GM19463 (cell line): ENCODE measurements around the gene THBS4.
A peak's percentile ranks its signal among the peaks of the same experiment; 100 is the strongest.
"Not testable (repeated sequence)": the region's sequence is repeated elsewhere in the genome, so short reads cannot be mapped to it uniquely, and the experiment has no call there.

Source experiments
- ATAC-seq: cut with Tn5 transposase; IDR thresholded peaks from one replicate; pipeline ENCODE4 v1.9.1; 2021; ENCODE audit warnings: mild to moderate bottlenecking, moderate library complexity; ENCODE audit not compliant: unreplicated experiment

Gene THBS4

GRCh38 chr5:80072103-80073073 is 37.2 kb downstream of the THBS4 start:
- no peak for ATAC-seq

GRCh38 chr5:80076131-80077050 is 41.2 kb downstream of the THBS4 start:
- no peak for ATAC-seq

DNA sequence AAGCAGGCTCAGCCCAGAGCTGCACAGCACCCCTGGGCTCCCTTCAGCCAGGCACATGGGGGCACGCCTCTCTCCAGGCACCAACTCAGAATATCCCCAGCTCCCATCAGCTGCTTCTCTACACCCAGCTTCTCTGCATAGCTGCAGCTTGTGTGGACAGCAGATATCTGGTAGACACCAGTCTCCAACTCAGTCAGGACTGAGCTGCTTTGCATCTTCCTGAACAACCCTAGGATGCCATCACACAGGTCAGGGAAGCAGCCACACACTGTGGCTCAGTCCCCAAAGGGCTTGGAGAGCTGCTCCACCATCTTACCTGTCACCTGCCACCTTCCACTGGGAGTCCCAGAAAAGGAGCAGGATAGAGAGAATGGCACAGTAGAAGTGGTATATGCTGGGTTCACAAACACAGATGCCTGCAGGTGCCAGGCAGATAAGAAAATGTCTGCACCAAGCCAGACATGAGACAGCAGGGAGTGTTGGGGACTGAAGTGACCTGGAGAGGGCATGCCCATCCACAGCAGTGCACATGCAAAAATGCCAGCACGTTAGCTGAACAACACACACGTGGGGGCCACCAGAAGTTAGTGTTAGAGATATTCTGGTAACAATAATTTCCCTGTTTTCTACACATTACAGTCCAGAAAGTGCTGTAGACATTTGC is 42.0 kb downstream of the THBS4 start:
- ATAC-seq = no peak

DNA sequence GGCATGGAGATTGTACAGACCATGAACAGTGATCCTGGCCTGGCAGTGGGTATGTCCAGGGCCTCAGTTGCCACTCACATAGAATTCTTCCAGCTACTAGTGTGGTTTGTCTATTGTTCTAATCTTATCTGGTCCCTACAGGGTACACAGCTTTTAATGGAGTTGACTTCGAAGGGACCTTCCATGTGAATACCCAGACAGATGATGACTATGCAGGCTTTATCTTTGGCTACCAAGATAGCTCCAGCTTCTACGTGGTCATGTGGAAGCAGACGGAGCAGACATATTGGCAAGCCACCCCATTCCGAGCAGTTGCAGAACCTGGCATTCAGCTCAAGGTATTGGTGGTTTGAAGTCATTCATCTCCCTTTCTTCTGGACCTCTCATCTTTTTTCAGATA is 43.8 kb downstream of the THBS4 start:
- ATAC-seq = no peak

- no peak for ATAC-seq
Measured at GRCh38 chr5:80082281-80082680, 47.1 kb downstream of the THBS4 start.

GRCh38 chr5:80082731-80083100 is 47.6 kb downstream of the THBS4 start:
- ATAC-seq = no peak

GRCh38 chr5:80083101-80083890 is 48.1 kb downstream of the THBS4 start:
- no peak for ATAC-seq

- no peak for ATAC-seq
Measured at GRCh38 chr5:80090884-80091166, 55.7 kb downstream of the THBS4 start.

GRCh38 chr5:80091792-80092192 is 56.6 kb downstream of the THBS4 start:
- ATAC-seq = not testable (repeated sequence)

DNA sequence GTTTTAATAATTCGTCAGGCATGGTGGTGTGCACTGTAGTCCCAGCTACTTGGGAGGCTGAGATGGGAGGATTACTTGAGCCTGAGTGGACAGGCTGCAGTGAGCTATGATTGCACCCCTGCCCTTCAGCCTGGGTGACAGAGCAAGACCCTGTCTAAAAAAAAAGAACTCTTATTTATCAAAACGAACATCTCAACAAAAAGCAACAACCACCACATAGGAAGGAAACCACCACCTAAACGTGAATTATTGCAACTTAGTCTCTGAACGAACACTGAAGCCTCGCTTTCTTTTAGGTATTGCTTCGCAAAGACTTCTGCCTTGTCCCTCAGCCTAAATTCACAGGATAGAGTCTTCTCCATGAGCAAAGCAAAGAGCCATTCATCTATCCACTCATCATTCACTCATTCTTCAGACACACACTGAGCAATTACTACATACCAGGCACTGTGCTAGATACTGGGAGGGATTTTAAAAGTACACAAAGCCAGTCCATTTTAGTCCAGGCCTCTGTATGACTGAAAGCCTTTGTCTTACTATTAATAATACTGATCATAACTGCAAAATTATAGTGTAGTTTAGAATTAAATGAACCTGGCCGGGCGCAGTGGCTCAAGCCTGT is 57.4 kb downstream of the THBS4 start:
- ATAC-seq = no peak

GRCh38 chr5:80093796-80094195 is 58.6 kb downstream of the THBS4 start:
- no peak for ATAC-seq

DNA sequence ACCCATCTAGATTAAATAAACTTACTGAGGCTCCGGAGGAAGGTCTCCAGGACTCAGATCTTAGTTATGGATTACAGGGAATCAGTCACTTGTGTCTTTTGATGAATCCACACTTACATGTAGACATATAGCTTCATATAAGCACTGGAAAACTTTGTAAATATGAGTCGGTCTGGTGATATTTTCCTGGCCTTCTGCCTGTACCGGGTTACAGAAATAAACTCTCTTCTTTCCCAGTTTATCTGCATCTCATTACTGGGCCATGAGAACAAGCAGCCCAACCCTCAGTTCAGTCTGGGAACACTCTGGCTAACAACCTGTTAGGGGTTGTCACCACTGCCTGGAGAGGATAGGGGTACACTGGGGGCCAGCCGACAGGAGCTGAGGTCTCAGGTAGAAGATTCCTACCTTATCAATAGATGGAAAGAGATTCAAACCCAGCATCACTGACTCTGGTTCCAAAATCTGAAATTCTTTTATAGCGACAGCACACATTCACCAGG is 59.1 kb downstream of the THBS4 start:
- ATAC-seq = no peak

- no peak for ATAC-seq
Measured at GRCh38 chr5:80097451-80097850, 62.3 kb downstream of the THBS4 start.

GRCh38 chr5:80101993-80102392 is 66.8 kb downstream of the THBS4 start:
- ATAC-seq = no peak

- ATAC-seq = no peak
Measured at GRCh38 chr5:80103371-80103770, 68.2 kb downstream of the THBS4 start.

DNA sequence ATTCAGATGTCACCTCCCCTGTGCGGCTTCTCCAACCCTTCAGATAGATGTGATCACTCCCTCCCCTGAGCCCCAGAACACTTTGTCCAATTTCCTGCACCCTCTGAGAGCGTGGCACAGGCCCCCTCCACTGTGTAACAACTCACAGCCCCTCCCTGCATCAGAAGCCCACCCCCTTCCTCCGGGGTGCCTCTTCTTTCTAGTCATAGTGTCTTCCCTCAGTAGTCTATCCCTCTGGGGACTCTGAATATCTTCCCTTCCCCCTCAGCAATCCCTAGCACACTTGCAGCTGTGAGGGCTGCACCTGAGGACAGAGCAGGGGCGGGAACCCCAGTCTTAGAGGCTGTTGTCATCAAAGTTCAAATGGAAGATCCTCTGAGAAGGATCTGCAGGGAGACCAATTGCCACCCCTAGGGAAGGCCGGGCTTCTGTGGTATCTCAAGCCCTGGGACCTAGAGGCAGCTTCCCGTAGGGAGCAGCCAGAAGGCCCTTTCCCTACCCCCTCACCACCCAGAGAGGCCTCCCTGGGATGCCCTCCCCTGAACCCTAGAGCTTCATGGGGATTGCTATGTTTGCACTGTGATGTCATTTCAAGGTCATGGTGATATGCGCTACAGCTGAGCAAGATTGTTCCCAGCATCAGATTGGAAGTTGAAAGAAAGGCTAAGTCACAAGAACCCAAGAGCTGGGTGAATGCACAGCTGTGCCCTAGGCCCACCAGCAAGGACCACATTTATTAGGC is 70.7 kb downstream of the THBS4 start:
- no peak for ATAC-seq

DNA sequence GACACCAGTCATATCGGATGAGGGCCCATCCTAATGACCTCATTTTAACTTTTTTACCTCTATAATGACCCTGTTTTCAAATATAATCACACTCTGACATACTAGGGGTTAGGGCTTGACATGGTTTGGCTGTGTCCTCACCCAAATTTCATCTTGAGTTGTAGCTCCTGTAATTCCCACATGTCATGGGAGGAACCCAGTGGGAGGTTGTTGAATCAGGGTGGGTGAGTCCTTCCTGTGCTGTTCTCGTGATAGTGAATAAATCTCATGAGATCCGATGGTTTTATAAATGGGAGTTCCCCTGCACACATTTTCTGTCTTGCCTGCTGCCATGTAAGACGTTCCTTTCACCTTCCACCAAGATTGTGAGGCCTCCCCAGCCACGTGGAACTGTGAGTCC is 71.8 kb downstream of the THBS4 start:
- no peak for ATAC-seq

GRCh38 chr5:80109646-80110478 is 74.7 kb downstream of the THBS4 start:
- peak; percentile 76 for ATAC-seq
